ENCODE measurements around the gene CD7.

DNA sequence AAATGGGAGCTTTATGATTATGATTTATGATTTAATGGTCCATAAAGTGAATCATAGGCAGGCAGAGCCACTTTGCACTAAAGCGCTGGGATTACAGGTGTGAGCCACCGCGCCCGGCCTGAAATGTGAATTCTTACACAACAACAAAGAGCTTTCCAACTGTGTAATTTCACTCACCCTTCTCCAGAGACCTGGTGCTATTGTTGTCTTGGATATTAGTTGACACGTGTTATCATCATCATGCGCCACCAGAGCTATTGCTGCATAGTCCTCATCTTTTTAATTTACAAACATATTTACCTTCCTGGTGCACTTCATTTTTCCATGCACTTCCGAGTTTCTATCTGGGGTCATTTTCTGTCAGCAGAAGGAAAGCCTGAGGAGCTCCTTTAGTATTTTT is 49.3 kb upstream of the CD7 start:
- TF ChIP-seq CTCF (IDR thresholded peaks at IDR 0.05; ENCODE audit: low read length) (no peak), EZH2 (IDR thresholded peaks at IDR 0.05; ENCODE audit: borderline replicate concordance, low read length) (no peak)

Data from OCI-LY1 (cell line).